ENCODE data around the gene MS4A8. TPM values are rescaled to one million over a fixed set of nuclear protein-coding genes. Genes with fewer than 3 reads are reported as not detected.

The MS4A8 gene
- total and polyA plus RNA-seq, 10 donors = 0.19 TPM; not detected in 9

Other genes with a start within 250 kb of the MS4A8 start
- gene MS4A1, start 243.8 kb upstream of the MS4A8 start, total RNA-seq = 100 to 1,000 TPM; 237 to 532 (median 344) TPM
- gene MS4A1, start 243.8 kb upstream of the MS4A8 start, polyA plus RNA-seq = 1,000 to 10,000 TPM in 1 of 3 donors, 100 to 1,000 TPM in 2; 575 to 1,116 (median 717) TPM
- not detected for gene MS4A12, start 206.8 kb upstream of the MS4A8 start, total RNA-seq
- under 1 TPM in 1 of 3 donors, not detected in 2; 0.10 TPM for gene MS4A12, start 206.8 kb upstream of the MS4A8 start, polyA plus RNA-seq
- not detected for gene MS4A13, start 184.2 kb upstream of the MS4A8 start, total RNA-seq
- not detected for gene MS4A13, start 184.2 kb upstream of the MS4A8 start, polyA plus RNA-seq
- not detected for gene MS4A18, start 25.1 kb downstream of the MS4A8 start, total RNA-seq
- not detected for gene MS4A18, start 25.1 kb downstream of the MS4A8 start, polyA plus RNA-seq
- not detected for gene MS4A15, start 57.3 kb downstream of the MS4A8 start, total RNA-seq
- gene MS4A15, start 57.3 kb downstream of the MS4A8 start, polyA plus RNA-seq = not detected
- not detected for gene MS4A10, start 85.7 kb downstream of the MS4A8 start, total RNA-seq
- not detected for gene MS4A10, start 85.7 kb downstream of the MS4A8 start, polyA plus RNA-seq
- gene CCDC86, start 142.5 kb downstream of the MS4A8 start, total RNA-seq = 10 to 100 TPM in 6 of 7 donors, 1 to 10 TPM in 1; 8.3 to 21.6 (median 11.3) TPM
- 10 to 100 TPM in 2 of 3 donors, 1 to 10 TPM in 1; 7.6 to 15.4 (median 13.3) TPM for gene CCDC86, start 142.5 kb downstream of the MS4A8 start, polyA plus RNA-seq
- gene PTGDR2, start 156.3 kb downstream of the MS4A8 start, total RNA-seq = 1 to 10 TPM in 1 of 7 donors, under 1 TPM in 5, not detected in 1; 0.16 to 1.1 (median 0.48) TPM
- gene PTGDR2, start 156.3 kb downstream of the MS4A8 start, polyA plus RNA-seq = under 1 TPM; 0.10 to 0.22 (median 0.14) TPM
- not detected for gene ZP1, start 167.9 kb downstream of the MS4A8 start, total RNA-seq
- under 1 TPM in 2 of 3 donors, not detected in 1; 0.05 to 0.07 TPM for gene ZP1, start 167.9 kb downstream of the MS4A8 start, polyA plus RNA-seq
- gene PRPF19, start 207.0 kb downstream of the MS4A8 start, total RNA-seq = 10 to 100 TPM; 58.7 to 81.1 (median 73.4) TPM
- 10 to 100 TPM; 65.2 to 76.7 (median 66.4) TPM for gene PRPF19, start 207.0 kb downstream of the MS4A8 start, polyA plus RNA-seq
- 100 to 1,000 TPM in 6 of 7 donors, 10 to 100 TPM in 1; 82.1 to 125 (median 109) TPM for gene TMEM109, start 214.5 kb downstream of the MS4A8 start, total RNA-seq
- 10 to 100 TPM; 53.6 to 84.7 (median 84.5) TPM for gene TMEM109, start 214.5 kb downstream of the MS4A8 start, polyA plus RNA-seq
- gene TMEM132A, start 224.8 kb downstream of the MS4A8 start, total RNA-seq = 10 to 100 TPM in 4 of 7 donors, 1 to 10 TPM in 3; 5.6 to 15.6 (median 13.0) TPM
- gene TMEM132A, start 224.8 kb downstream of the MS4A8 start, polyA plus RNA-seq = 10 to 100 TPM in 1 of 3 donors, 1 to 10 TPM in 2; 5.7 to 11.4 (median 7.1) TPM

Measured in spleen (tissue), 10 donors.